Transverse colon (tissue), 4 donors: Measurements from ENCODE around the gene DAO.

Experiments used
- POLR2A ChIP-seq: fragments of 450-650 bp; IDR thresholded peaks from one replicate; pipeline ENCODE4 v1.6.1; 2016; ENCODE audit warnings: antibody characterized with exemption, mild to moderate bottlenecking, moderate library complexity
- POLR2AphosphoS5 ChIP-seq, 3 donors: sonication (generic); formaldehyde crosslinking; IDR thresholded peaks; one replicate each; pipeline ENCODE4 v1.6.1; 2016; ENCODE audit warnings: antibody characterized with exemption in 3 of 3
- TF ChIP-seq, protein P1 (sequence below), 5 experiments: fragments of 200-600 bp in 3 of 5; fragments of 450-650 bp in 2 of 5; sonication (generic) in 3 of 5; IDR thresholded peaks; 1 replicate in 2 of 5; 2 replicates in 3 of 5; pipeline ENCODE4 v1.5.1; 2016 to 2017; ENCODE audit warnings: antibody characterized with exemption in 5 of 5, inconsistent platforms in 3 of 5, mild to moderate bottlenecking in 2 of 5, moderate library complexity in 1 of 5

- TF ChIP-seq POLR2A, result no peak
- no peak for TF ChIP-seq POLR2AphosphoS5 (IDR thresholded peaks at IDR 0.05)
- TF ChIP-seq, protein P1, sequence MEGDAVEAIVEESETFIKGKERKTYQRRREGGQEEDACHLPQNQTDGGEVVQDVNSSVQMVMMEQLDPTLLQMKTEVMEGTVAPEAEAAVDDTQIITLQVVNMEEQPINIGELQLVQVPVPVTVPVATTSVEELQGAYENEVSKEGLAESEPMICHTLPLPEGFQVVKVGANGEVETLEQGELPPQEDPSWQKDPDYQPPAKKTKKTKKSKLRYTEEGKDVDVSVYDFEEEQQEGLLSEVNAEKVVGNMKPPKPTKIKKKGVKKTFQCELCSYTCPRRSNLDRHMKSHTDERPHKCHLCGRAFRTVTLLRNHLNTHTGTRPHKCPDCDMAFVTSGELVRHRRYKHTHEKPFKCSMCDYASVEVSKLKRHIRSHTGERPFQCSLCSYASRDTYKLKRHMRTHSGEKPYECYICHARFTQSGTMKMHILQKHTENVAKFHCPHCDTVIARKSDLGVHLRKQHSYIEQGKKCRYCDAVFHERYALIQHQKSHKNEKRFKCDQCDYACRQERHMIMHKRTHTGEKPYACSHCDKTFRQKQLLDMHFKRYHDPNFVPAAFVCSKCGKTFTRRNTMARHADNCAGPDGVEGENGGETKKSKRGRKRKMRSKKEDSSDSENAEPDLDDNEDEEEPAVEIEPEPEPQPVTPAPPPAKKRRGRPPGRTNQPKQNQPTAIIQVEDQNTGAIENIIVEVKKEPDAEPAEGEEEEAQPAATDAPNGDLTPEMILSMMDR (IDR thresholded peaks at IDR 0.05), result no peak
These were observed 30.2 kb upstream of the DAO start for GRCh38 chr12:108849660-108850059.
